ENCODE results near the gene TOMM34.

The TOMM34 gene

GRCh38 chr20:44924541-44924940, 35.7 kb downstream of the TOMM34 start:
- no peak for DNase-seq

- peak; percentile 40 for DNase-seq
Observed at GRCh38 chr20:44921447-44921846, 38.8 kb downstream of the TOMM34 start.

- DNase-seq, result no peak
Observed at GRCh38 chr20:44918761-44919160, 41.4 kb downstream of the TOMM34 start.

GRCh38 chr20:44918342-44918741, 41.9 kb downstream of the TOMM34 start:
- no peak for DNase-seq

- DNase-seq, result no peak
Observed at GRCh38 chr20:44917399-44917798, 42.8 kb downstream of the TOMM34 start.

- DNase-seq, result peak; percentile 34
Observed at GRCh38 chr20:44916586-44916985, 43.6 kb downstream of the TOMM34 start.

- peak; percentile 54 for DNase-seq
Observed at GRCh38 chr20:44914924-44915323, 45.3 kb downstream of the TOMM34 start.

- no peak for DNase-seq
Observed at GRCh38 chr20:44912189-44912588, 48.0 kb downstream of the TOMM34 start.

- peak; percentile 79 for DNase-seq
Observed at GRCh38 chr20:44911264-44911921, 48.8 kb downstream of the TOMM34 start.

GRCh38 chr20:44910690-44911262, 49.4 kb downstream of the TOMM34 start:
- DNase-seq, result no peak

- peak; percentile 88 for DNase-seq
Observed at GRCh38 chr20:44909872-44910689, 50.1 kb downstream of the TOMM34 start, which contains the start of gene PABPC1L. Gene PABPC1L (plus strand): TSS chr20:44910060. CDS start chr20:44910144, 84 bp downstream.

- DNase-seq, result no peak
Observed at GRCh38 chr20:44908987-44909871, 51.0 kb downstream of the TOMM34 start.

- DNase-seq, result no peak
Observed at GRCh38 chr20:44904377-44904776, 55.8 kb downstream of the TOMM34 start.

GRCh38 chr20:44901974-44902373, 58.2 kb downstream of the TOMM34 start:
- DNase-seq, result no peak

GRCh38 chr20:44900231-44900854, 59.9 kb downstream of the TOMM34 start:
- DNase-seq, result no peak

- DNase-seq, result no peak
Observed at GRCh38 chr20:44897133-44897532, 63.1 kb downstream of the TOMM34 start.

- no peak for DNase-seq
Observed at GRCh38 chr20:44896583-44896982, 63.6 kb downstream of the TOMM34 start.

- no peak for DNase-seq
Observed at GRCh38 chr20:44894959-44895358, 65.2 kb downstream of the TOMM34 start.
